DMS53 treated with DMSO at 0.1 percent for 48 hours (cell line): Measurements from ENCODE around the gene B4GALNT1.
"Not testable (repeated sequence)": the region's sequence is repeated elsewhere in the genome, so short reads cannot be mapped to it uniquely, and the experiment has no call there.

Source experiments
- DNase-seq: peaks from one replicate; lab custom pipeline; 2025; ENCODE audit not compliant: unreplicated experiment; lab: John Stamatoyannopoulos, UW

The B4GALNT1 gene

GRCh38 chr12:57638096-57638495 is 5.1 kb upstream of the B4GALNT1 start:
- DNase-seq, result no peak

DNA sequence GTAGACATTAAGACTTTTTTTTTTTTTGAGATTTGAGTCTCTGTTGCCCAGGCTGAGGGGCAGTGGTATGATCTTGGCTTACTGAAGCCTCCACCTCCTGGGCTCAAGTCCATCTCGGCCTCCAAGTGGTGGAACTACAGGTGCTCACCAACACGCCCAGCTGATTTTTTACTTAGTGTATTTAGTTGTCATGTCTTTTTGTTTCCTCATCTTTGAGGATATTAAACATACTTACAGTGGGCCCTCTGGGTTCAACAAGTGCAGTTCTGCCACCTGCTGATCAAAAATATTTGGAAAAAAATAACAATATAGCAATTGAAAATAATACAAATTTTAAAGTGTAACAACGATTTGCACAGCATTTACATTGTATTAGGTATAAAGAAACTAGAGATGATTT is 4.4 kb upstream of the B4GALNT1 start:
- DNase-seq, result no peak

DNA sequence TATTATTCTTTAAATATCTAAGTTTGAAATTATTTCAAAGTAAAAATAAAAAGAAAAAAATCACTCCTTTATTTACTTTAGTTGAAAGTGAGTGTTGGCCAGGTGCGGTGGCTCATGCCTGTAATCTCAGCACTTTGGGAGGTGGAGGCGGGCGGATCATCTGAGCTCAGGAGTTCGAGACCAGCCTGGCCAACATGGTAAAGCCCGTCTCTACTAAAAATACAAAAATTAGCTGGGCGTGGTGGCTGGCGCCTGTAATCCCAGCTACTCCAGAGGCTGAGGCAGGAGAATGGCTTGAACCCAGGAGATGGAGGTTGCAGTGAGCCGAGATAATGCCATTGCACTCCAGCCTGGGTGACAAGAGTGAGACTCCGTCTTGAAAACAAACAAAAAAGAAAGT is 3.7 kb upstream of the B4GALNT1 start:
- not testable (repeated sequence) for DNase-seq

GRCh38 chr12:57632073-57632957 is 686 bp downstream of the B4GALNT1 start:
- DNase-seq, result no peak

GRCh38 chr12:57631566-57632072 is 1.4 kb downstream of the B4GALNT1 start:
- DNase-seq, result no peak

- no peak for DNase-seq
Measured at GRCh38 chr12:57630891-57631433, 2.0 kb downstream of the B4GALNT1 start.

- no peak for DNase-seq
Measured at GRCh38 chr12:57629897-57630471, 3.0 kb downstream of the B4GALNT1 start.

- DNase-seq, result no peak
Measured at GRCh38 chr12:57628280-57629191, 4.5 kb downstream of the B4GALNT1 start.

DNA sequence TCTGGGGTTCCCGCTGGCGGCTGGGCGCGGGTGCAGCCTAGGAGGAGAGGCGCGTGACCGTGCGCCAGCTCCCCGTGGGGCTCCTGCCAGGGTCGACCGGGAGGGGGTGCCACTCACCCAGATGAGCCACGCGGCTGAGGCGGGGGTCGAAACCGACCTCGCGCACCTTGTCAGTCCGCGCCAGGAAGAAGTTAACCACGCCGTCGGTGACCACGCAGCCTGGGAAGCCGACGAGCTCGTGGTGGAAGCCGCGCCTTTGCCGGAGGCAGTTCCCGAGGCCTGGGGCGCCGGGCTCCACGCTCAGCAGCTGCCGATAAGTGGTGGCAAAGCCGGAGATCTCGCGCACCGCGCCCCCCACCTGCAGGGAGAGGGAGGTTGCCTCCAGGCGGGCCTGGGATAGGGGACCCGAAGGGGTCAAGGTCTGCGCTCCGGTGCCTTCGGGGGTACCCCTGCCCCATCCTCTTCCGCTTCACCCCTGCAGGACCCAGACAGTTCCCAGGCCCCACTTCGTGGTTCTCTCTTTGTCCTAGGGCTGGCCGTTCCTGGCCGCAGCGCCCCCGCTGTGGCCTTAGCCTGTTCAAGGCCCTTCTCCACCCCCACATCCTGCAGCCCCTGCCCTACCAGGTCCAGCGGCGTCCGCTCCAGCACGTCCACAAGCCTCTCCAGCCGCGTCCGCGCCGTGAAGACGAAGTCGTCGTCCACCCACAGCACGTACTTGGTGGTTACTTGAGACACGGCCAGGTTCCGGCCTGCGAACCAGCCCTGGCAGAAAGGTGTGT is 5.3 kb downstream of the B4GALNT1 start:
- DNase-seq, result no peak

DNA sequence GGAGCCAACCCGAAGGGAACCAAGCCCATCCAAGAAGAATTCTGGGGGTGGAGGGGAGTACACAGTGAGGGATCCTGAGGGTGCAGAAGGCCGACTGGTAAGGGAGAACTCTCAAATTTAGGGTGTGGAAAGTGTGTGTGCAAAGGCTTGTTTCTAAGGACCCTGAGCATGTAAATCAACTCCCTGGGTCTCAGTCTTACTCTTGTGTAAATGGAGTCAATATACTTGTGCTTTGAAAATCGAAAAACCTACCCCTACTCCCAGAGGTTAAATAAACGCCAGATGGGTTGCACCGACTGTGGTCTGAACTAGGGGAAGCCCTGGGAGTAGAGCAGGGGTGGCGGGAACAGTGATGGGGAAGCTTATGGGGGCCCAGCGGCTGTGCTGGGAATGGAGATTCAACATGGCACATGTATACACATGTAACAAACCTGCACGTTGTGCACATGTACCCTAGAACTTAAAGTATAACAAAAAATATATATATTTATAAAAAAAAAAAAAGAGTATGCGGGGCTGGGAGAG is 6.0 kb downstream of the B4GALNT1 start:
- DNase-seq, result no peak

- no peak for DNase-seq
Measured at GRCh38 chr12:57626111-57626920, 6.7 kb downstream of the B4GALNT1 start.

GRCh38 chr12:57625261-57626032 is 7.6 kb downstream of the B4GALNT1 start:
- DNase-seq, result no peak

DNA sequence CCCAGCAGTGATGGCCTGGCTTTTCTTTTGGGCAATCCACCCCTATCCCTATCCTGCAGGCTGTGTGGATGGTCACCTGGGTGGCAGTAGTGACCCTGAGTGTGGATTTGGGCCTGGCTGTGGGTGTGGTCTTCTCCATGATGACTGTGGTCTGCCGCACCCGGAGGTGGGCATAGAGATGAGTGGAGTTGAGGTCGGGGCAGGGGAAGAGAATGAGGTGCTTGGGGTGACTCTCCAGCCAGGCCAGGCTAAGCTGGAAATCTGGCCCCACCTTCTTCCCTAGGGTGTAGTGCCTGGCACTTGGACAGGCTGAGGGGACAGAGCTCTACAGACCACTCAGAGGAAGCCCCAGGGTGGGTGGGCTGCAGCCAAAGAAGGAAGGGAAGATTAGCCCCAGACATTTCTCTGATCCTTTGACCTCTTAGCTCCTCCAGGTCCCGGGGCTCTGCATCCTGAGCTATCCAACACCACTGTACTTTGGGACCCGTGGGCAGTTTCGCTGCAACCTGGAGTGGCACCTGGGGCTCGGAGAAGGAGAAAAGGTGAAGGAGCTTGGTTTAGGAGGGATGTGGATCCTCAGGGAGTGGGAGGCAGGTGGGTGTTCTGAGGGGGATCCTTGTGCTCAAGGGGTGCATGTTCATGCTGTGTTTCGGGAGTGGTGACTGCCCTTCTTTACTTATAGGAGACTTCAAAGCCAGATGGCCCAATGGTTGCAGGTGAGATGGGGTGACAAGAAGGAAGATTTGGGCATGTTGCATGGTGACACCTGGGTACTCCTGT is 8.4 kb downstream of the B4GALNT1 start:
- DNase-seq, result no peak

GRCh38 chr12:57623811-57624390 is 9.1 kb downstream of the B4GALNT1 start:
- DNase-seq, result no peak

DNA sequence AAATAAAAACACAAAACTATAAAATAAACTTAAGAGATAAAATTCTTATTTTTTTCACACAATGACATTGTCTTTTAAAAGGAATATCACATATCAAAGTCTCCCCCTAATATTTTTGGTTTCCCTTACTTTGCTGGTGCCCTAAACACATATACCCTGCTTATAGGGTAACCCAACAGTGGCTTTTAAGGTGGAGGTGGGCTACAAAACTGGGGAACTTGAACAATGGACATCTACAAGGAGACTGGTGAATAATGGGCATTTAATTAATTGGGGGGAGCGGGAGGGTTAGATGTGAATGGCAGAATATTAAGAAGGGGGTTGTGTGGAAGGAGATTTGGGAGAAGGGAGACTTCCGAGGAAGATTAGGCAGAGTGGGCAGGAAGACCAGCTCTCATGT is 9.6 kb downstream of the B4GALNT1 start:
- no peak for DNase-seq

DNA sequence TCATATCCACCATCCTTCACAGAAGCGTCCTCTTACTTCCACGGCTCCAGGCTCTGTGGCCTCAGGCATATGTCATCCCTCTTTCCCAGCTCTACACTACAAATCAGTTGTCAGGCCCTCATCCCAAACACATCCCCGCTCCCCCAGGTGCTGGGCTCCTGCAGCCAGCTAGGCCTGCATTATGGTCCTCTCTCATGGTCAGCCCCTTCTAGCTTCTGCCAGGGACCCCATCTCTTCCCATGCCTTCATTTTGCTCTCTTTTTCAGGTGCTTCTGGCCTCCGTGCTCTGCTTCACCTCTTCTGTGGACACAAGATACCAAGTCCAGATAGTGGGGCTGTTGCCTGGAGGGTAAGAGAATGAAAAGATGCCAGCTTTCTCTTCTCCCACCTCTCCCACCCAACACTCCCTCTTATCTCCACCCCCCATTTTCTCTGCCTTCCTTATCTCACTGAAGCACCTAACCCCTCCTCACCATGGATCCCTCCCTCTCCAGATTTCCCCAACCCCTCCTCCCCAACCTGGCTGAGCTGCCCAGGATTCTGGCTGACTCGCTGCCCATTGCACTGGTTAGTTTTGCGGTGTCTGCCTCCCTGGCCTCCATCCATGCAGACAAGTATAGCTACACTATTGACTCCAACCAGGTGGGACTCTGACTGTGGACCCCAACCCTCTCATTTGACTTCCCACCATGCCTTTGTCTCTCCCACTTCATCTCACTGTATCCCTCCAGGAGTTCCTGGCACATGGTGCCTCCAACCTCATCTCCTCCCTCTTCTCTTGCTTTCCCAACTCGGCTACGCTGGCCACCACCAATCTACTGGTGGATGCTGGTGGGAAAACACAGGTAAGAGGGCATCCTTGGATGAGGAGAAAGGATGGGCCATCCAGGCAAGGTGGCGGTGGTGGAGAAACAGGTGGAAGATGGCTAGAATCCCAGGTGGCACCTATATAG is 10.4 kb downstream of the B4GALNT1 start:
- no peak for DNase-seq
